Uterus (tissue), 2 donors: Measurements from ENCODE around the gene FAM163B.

ENCODE experiments used
- CTCF ChIP-seq, 4 experiments: fragments of 200-600 bp in 2 of 4; fragments of 450-650 bp in 2 of 4; sonication (generic) in 2 of 4; IDR thresholded peaks; one replicate each; pipeline ENCODE4 v1.5.1; 2016 to 2019; ENCODE audit warnings: antibody characterized with exemption in 4 of 4, mild to moderate bottlenecking in 2 of 4, moderate library complexity in 1 of 4
- POLR2A ChIP-seq, 2 donors: fragments of 450-650 bp; IDR thresholded peaks; one replicate each; pipeline ENCODE4 v1.6.1; 2016; ENCODE audit warnings: antibody characterized with exemption in 2 of 2, mild to moderate bottlenecking in 1 of 2, moderate library complexity in 1 of 2

GRCh38 chr9:133645021-133645765 is 36.0 kb upstream of the FAM163B start:
- TF ChIP-seq CTCF (IDR thresholded peaks at IDR 0.05) (no peak), POLR2A (IDR thresholded peaks at IDR 0.05) (no peak)
